ENCODE results near the gene TNIP2.
"Not testable (repeated sequence)": the region's sequence is repeated elsewhere in the genome, so short reads cannot be mapped to it uniquely, and the experiment has no call there.

Gene TNIP2

GRCh38 chr4:2743518-2744445, 12.4 kb downstream of the TNIP2 start:
- DNase-seq, result no peak

- DNase-seq, result no peak
Measured at GRCh38 chr4:2742823-2743517, 13.2 kb downstream of the TNIP2 start.

- DNase-seq, result no peak
Measured at GRCh38 chr4:2742081-2742822, 13.9 kb downstream of the TNIP2 start.

GRCh38 chr4:2741626-2742025, 14.5 kb downstream of the TNIP2 start:
- DNase-seq, result no peak

- not testable (repeated sequence) for DNase-seq
Measured at GRCh38 chr4:2738296-2738695, 17.8 kb downstream of the TNIP2 start.

GRCh38 chr4:2735869-2736268, 20.3 kb downstream of the TNIP2 start:
- no peak for DNase-seq

- DNase-seq, result no peak
Measured at GRCh38 chr4:2734612-2735011, 21.5 kb downstream of the TNIP2 start.

GRCh38 chr4:2733844-2734574, 22.1 kb downstream of the TNIP2 start:
- DNase-seq, result no peak

GRCh38 chr4:2733001-2733843, 22.9 kb downstream of the TNIP2 start:
- DNase-seq, result no peak

GRCh38 chr4:2732526-2732925, 23.6 kb downstream of the TNIP2 start:
- DNase-seq, result no peak

GRCh38 chr4:2731907-2732317, 24.2 kb downstream of the TNIP2 start:
- no peak for DNase-seq

GRCh38 chr4:2729533-2729875, 26.6 kb downstream of the TNIP2 start:
- no peak for DNase-seq

- no peak for DNase-seq
Measured at GRCh38 chr4:2728806-2729532, 27.2 kb downstream of the TNIP2 start.

GRCh38 chr4:2728221-2728620, 27.9 kb downstream of the TNIP2 start:
- no peak for DNase-seq

- DNase-seq, result not testable (repeated sequence)
Measured at GRCh38 chr4:2726881-2727280, 29.3 kb downstream of the TNIP2 start.

- DNase-seq, result no peak
Measured at GRCh38 chr4:2725380-2725779, 30.8 kb downstream of the TNIP2 start.

GRCh38 chr4:2723751-2724150, 32.4 kb downstream of the TNIP2 start:
- DNase-seq, result no peak

GRCh38 chr4:2722033-2722432, 34.1 kb downstream of the TNIP2 start:
- DNase-seq, result no peak

- no peak for DNase-seq
Measured at GRCh38 chr4:2721586-2721985, 34.5 kb downstream of the TNIP2 start.

- no peak for DNase-seq
Measured at GRCh38 chr4:2716236-2716635, 39.9 kb downstream of the TNIP2 start.

- no peak for DNase-seq
Measured at GRCh38 chr4:2715426-2715825, 40.7 kb downstream of the TNIP2 start.

Measured in CD4-positive, alpha-beta T cell treated with Interleukin-4 for 1 hour (primary cell).